Stimulated activated CD8-positive, alpha-beta memory T cell treated with anti-CD3 and anti-CD28 coated beads, Interleukin-4, amount 100 ng/mL, for 24 hours (primary cell): Measurements from ENCODE around the gene CA10.

Experiments used
- DNase-seq: peaks from one replicate; pipeline ENCODE4 v3.0.0-alpha.2; 2020; ENCODE audit warnings: low read depth

Gene CA10

DNA sequence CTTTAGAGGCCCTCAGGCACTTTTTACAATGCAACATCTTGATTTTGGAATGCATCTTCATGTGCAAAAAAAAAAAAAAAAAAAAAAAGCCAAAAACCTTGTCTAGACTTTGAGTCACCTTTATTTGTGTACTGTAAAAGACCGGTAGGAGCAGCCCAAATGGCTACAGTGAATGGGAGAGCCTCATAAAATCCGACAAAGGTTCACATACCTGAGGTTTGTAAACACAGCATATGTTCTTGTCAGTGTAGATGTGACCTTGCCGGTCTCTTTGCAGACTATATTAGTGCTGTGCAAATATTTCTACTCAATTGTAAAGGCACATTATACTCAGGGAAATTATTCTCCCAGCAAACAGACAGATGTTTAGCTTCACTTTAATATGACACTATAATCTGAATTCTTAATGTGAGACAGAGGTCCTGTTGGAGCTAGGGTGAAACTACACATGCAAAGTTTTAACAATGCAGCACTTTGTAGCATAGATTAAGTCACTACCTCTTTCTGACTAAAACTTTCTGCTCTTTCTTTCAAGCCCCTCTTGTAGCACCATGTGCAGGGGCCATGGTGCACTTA, 211.3 kb downstream of the CA10 start:
- no peak for DNase-seq

DNA sequence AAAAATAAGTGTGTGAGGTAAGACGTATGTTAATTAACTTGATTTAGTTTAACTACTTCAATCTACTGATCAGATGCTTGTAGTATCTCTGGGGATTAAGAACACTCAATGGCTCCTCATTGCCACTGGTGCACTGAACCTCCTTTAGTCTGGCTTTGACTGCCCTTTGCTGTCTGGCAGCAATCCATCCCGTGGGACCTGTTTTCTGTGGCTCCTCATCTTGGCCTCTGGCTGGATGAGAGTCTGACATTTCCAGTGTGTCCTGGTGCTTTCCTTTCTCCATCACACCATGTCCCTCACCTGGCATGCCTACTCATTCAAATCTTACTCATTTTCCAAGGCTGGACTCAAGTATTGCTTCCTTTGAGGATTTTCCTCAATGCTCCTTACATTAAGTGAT, 212.2 kb downstream of the CA10 start:
- DNase-seq = no peak

DNA sequence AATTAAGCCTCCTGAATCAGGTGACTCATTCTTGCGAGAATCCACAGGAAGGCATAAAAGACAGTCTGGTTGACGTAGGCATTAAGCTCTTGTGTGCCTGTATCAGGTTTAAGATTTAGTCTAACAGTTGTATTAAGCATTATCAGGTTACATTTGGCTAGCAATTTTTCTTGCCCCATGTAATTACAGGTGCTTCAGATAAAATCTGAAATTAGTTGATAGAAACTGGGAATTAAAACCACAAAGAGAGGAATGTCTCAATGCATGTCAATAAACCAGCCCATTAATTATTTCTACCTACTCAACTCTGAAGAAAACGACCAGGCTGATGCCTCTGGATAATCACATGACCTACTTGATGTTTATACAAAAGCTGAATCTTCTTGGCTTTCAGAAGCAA, 217.2 kb downstream of the CA10 start:
- no peak for DNase-seq

DNA sequence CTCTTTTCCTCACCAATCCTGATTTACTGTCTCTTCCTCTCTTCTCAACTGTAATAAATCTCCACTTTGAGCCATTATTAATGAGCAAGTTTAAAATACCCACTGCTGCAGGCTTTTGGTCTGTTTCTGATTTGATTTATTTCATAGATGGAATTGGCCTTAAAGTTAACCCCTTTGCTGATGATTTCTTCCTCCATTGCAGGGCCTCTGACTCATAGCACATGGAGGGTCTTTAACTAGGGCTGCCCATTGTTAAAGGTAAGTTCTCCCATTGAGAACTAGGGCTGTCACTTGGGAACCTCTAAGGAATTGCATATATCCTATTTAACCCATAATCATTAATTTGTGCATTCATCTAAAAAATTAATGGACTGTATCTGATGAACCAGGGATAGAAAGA, 221.2 kb downstream of the CA10 start:
- no peak for DNase-seq

DNA sequence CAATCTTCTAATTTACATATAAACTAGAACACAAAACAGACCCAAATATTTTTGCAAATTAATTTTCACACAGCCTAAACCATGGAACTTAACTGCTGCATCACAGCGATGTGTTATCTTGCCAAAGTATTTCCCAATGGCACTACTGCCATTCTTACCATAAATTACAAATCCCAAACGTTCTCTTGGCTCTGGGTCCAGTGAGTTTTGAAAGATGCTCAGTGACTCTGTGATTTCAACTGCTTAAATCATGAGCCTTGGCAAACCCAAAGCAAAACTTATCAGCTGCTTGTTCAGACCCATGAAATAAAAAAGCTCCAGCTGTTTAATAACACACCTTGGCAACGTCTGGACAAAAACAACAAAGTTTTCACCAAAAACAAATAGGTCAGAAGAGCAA, 223.0 kb downstream of the CA10 start:
- DNase-seq = no peak

DNA sequence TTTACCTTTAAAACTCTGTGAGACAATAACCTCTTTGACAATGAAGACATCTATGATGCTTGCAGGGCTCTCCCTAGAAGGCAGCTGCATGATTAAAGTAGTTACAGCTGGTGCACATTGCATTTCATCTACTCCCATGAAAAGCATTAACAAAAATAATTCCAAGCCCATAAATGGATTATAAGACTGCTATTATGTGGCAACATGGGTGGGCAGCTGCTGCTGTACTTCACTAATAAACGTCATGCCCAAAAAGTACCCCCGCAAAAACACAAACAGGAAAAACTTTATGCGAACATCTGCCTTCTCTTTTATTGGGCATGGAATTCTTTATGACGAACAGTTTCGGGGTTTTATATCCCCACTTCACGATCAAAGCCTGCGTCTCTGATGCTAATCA, 224.9 kb downstream of the CA10 start:
- DNase-seq = no peak

- no peak for DNase-seq
Observed at GRCh38 chr17:51926448-51926847, 232.1 kb downstream of the CA10 start.

DNA sequence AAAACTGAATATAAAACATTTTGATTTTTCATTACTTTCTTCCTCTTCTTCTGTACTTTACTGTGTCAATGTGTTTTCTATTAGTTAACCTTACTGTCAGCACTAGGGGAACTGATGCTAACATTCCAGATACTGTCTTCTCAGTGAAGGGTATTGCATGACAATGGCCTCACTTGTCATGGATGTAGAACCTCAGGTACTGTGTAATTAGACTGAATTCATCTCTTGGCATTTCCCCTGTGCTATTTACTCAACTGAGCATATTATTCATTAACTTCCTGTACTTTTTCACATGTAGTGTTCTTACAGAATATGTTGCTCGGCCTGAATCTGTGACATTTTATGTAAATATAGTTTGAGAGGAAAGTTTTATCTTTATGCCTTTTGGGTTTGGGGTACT, 237.0 kb downstream of the CA10 start:
- DNase-seq = no peak

DNA sequence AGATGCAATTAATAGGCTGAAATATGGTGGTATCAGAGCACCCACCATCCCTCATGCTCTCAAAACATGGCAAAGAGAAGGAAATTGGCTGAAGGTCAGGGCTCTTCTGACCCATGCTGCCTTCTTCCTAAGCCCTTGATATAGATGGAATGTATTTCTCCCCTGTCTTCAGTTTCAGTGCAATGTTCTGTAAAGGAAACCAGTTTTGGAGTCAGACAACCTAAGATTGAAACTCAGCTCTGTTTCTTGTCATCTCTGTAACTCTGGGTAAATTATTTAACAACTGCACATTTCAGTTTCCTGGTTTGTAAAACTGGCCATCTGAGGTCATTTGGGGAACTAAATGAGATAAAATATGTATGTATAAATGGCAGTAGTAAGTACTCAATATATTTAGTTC, 243.9 kb downstream of the CA10 start:
- no peak for DNase-seq

DNA sequence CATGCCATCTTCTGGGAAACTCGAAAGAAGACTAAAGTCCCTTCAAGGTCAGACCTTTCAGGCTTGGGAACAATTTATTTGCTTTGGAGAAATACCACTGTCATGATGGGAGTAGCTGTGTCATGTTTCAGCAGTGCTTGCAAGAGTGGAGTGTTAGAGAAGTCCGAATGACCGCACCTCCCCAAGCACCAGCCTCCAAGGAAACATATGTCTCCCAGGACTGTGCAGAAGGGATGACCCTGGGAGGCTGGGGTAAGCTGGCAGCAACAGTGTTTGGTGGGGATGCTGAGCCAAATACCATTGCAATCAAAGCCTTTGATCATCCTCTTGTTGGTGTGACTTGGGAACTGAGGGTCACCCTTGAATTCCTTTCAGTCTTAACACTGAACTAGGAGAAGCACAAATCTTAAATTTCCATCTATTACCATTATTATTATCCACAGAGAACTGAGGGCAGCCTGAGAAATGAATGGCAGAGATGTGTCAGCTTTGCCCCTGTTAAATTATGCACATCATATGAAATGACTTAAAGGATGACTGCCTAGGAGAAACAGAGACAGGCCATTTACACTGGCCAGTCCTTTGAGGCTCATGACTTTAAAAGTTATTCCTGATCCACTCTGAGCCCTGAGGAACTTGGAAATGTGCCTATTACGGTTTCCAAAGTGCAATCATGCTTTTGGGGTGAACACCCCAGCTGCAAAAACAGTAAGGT, 244.9 kb downstream of the CA10 start:
- DNase-seq = no peak

GRCh38 chr17:51912939-51913338, 245.6 kb downstream of the CA10 start:
- no peak for DNase-seq

GRCh38 chr17:51911237-51911636, 247.3 kb downstream of the CA10 start:
- no peak for DNase-seq

- no peak for DNase-seq
Observed at GRCh38 chr17:51909971-51910370, 248.5 kb downstream of the CA10 start.

DNA sequence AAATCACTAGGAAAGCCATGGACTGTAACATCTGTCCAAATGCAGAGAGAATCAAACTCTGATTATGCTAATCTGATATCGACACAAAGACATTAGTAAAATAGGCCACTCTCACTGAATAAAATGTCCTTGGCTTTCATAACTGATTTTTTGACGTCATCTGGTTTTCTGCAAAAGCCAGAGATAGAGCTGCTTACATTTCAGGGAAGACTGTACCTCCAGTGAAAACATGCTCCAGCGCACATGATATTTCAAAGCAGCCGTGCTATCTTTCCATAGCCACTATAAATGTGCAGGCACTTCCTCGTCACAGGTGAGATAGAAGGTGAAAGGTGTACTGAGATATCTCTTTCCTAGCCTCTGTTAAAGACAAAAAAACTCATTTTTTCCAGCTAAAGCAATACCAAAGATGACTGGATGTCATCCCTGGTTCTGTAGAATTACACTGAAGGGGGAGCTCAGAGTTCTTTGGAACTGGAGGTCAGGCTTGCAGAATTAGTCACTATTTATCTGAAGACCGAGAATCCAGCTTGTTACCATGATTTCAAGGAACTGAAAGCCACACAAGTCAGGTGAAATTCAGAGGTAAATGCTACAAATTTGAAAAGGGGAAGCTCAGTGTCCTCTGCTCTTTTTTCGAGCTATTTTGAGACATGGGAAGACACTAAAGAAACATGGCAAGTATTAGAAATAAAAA, 249.5 kb downstream of the CA10 start:
- DNase-seq = no peak

DNA sequence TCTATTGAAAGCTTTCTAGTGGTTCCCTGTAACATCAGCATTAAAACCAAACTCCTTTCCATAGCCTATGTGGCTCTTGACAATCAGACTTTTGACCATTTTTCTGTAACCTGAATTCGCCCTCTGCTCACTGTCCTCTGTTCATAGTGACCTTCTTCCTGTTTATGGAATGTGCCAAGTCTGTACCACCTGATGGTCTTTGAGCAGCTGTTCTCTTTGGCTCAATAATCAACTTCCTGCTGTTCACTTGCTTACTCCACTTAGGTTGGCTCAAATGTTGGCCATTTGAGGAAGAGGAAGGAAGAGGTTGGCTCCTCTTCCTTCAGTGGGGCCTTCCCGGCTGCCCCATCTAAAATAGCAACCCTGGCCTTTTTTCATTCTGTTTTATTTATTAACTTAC, 251.5 kb downstream of the CA10 start:
- DNase-seq = no peak

GRCh38 chr17:51904379-51904778, 254.1 kb downstream of the CA10 start:
- DNase-seq = no peak

DNA sequence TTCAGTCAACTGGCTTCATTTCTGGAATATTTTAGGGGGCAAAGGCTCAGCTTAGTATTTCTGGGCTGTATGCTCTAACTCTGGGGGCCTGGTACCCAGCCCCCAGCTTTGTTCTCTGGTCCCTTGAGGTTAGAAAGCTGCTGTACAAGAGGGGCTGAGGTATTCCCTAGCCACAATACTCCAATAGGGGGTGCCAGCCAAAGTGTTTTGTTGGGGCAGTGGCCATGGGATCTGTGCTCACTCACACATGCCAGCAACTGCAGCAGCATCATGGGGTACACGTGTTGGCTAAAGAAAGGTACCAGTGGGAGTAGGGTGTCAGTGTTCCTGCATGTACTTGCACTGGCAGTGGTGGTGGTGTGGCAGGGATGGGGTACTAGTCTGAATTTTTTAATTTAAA, 257.3 kb downstream of the CA10 start:
- DNase-seq = no peak

- no peak for DNase-seq
Observed at GRCh38 chr17:51891936-51892335, 266.6 kb downstream of the CA10 start.

- DNase-seq = no peak
Observed at GRCh38 chr17:51890710-51891109, 267.8 kb downstream of the CA10 start.

DNA sequence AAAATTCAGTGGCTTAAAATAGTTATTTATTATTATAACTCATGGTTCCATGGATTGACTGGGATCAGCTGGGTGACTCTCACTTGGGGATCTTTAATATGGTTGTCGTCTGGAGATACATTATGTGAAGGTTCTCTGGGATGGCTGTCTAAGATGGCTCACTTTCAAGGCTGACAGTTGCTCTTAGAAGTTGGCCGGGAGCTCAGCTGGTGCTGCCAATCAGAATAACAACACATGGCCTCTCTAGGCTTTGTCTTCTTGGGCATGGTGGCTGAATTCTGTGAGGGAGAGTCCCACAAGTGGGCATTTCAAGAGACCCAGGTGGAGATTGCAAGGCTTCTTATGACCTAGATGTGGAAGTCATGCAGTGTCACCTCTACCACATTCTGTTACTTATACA, 269.7 kb downstream of the CA10 start:
- DNase-seq = no peak

GRCh38 chr17:51876986-51877385, 281.5 kb downstream of the CA10 start:
- DNase-seq = no peak

DNA sequence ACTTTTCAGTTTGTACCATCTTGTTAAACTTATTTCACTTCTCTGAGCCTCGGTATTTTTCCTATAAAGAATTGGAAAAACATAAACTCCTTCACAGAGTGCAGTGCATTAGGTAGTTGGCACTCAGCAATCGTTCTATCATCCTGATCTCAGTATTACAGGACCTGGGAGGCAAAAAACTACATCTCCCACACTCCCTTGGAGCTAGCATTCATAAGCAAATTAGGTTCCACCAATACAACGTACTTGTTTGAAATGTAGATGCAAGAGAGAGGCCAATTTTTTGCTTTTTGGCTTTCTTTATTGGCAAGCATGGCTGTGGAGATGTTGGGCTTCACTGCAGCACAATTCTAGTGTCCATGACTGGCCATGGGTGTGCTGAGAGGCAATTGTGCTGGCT, 285.2 kb downstream of the CA10 start:
- no peak for DNase-seq

- DNase-seq = no peak
Observed at GRCh38 chr17:51869387-51869786, 289.1 kb downstream of the CA10 start.
